ENCODE results near the gene ERC2. TPM values are rescaled to one million over a fixed set of nuclear protein-coding genes. Genes with fewer than 3 reads are reported as not detected.

The ERC2 gene
- total and polyA plus RNA-seq, 2 donors (not counting 3 experiments of a cell fraction or from before 2014, with no cell fraction given), result 5.6 to 15.5 TPM

GRCh38 chr3:55654123-55654760 lies 814.0 kb downstream of the ERC2 start:
- CTCF ChIA-PET, result no interaction called here
- POLR2A ChIA-PET, result no interaction called here
- no TSS peak for BruUV-seq (replicated peaks)

More at GRCh38 chr3:55654123-55654760, 814.0 kb downstream of the ERC2 start:
- no peak overlapping the region for H3K4me2 ChIP-seq (ENCODE audit: insufficient read depth, low read length)
- H3K9ac ChIP-seq (replicated peaks; ENCODE audit: extremely low read depth, insufficient read depth, low read length), result no peak overlapping the region
- H3K27ac ChIP-seq (ENCODE audit: insufficient read depth, low read depth, low read length), result no peak overlapping the region
- no peaks in the 10 kb centered on the region for H3K36me3 ChIP-seq (ENCODE audit: control insufficient read depth in 2 of 2, extremely low read depth in 1 of 2, insufficient read depth in 2 of 2, low read length in 2 of 2)
- H3K9me3 ChIP-seq (replicated peaks; ENCODE audit: control insufficient read depth, insufficient read depth, low read length), result no peaks in the 10 kb centered on the region
- TF ChIP-seq MAX (IDR thresholded peaks at IDR 0.05; ENCODE audit: insufficient read depth, insufficient read length) (no peak), MYC (IDR thresholded peaks at IDR 0.05; ENCODE audit: low read depth, low read length) (no peak), POLR2AphosphoS5 (IDR thresholded peaks at IDR 0.05; ENCODE audit: insufficient read depth, low read depth, low read length) (no peak), FOS (IDR thresholded peaks at IDR 0.05; ENCODE audit: borderline replicate concordance, insufficient read depth, low read length) (no peak), EZH2 (IDR thresholded peaks at IDR 0.05; ENCODE audit: borderline replicate concordance, low read depth, low read length, severe bottlenecking) (no peak), GATA2 (IDR thresholded peaks at IDR 0.05; ENCODE audit: insufficient read depth, insufficient read length, low read depth, low read length) (no peak), POLR2A (IDR thresholded peaks at IDR 0.05; ENCODE audit: low read depth, low read length) (no peak), JUN (IDR thresholded peaks at IDR 0.05; ENCODE audit: borderline replicate concordance, insufficient read depth, insufficient read length, low read depth) (no peak)
- TF ChIP-seq, protein P1, sequence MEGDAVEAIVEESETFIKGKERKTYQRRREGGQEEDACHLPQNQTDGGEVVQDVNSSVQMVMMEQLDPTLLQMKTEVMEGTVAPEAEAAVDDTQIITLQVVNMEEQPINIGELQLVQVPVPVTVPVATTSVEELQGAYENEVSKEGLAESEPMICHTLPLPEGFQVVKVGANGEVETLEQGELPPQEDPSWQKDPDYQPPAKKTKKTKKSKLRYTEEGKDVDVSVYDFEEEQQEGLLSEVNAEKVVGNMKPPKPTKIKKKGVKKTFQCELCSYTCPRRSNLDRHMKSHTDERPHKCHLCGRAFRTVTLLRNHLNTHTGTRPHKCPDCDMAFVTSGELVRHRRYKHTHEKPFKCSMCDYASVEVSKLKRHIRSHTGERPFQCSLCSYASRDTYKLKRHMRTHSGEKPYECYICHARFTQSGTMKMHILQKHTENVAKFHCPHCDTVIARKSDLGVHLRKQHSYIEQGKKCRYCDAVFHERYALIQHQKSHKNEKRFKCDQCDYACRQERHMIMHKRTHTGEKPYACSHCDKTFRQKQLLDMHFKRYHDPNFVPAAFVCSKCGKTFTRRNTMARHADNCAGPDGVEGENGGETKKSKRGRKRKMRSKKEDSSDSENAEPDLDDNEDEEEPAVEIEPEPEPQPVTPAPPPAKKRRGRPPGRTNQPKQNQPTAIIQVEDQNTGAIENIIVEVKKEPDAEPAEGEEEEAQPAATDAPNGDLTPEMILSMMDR (IDR thresholded peaks at IDR 0.05; ENCODE audit: extremely low read depth in 1 of 2, insufficient read depth in 1 of 2, low read depth in 1 of 2, low read length in 2 of 2), result no peak
- DNase-seq (ENCODE audit: low read depth, low spot score), result no peak
- H3K4me1 ChIP-seq (ENCODE audit: control insufficient read depth, extremely low read depth, insufficient read depth, low read length), result no peaks in the 10 kb centered on the region
- no peaks in the 10 kb centered on the region for H4K20me1 ChIP-seq (replicated peaks; ENCODE audit: control insufficient read depth, extremely low read depth, insufficient read depth, low read length)
- H3K79me2 ChIP-seq (ENCODE audit: control insufficient read depth, insufficient read depth, low read length), result no peaks in the 10 kb centered on the region
- H3K27me3 ChIP-seq (ENCODE audit: control insufficient read depth in 2 of 2, insufficient read depth in 2 of 2, low read length in 2 of 2), result no peaks in the 10 kb centered on the region
- H2AFZ ChIP-seq (ENCODE audit: low read depth, low read length), result no peak overlapping the region
- no peak for FAIRE-seq
- dilution Hi-C loops (cut with MboI; ENCODE audit: extremely low pct_ligation_motif_present, low sequenced_read_pairs), result no loop called here
- H3K4me3 ChIP-seq (replicated peaks in 1 of 3; ENCODE audit: insufficient read depth in 1 of 3, low read depth in 1 of 3, low read length in 3 of 3), result no peak overlapping the region
- no peaks in the 10 kb centered on the region for H3K9me1 ChIP-seq (replicated peaks; ENCODE audit: control insufficient read depth, extremely low read depth, insufficient read depth, low read length)
- intact Hi-C loops (cut with micrococcal nuclease), result no loop called here
